ENCODE results near the gene MANSC4. TPM values are rescaled to one million over a fixed set of nuclear protein-coding genes. Genes with fewer than 3 reads are reported as not detected.

The MANSC4 gene
- total RNA-seq, result not detected in 2 replicates

DNA sequence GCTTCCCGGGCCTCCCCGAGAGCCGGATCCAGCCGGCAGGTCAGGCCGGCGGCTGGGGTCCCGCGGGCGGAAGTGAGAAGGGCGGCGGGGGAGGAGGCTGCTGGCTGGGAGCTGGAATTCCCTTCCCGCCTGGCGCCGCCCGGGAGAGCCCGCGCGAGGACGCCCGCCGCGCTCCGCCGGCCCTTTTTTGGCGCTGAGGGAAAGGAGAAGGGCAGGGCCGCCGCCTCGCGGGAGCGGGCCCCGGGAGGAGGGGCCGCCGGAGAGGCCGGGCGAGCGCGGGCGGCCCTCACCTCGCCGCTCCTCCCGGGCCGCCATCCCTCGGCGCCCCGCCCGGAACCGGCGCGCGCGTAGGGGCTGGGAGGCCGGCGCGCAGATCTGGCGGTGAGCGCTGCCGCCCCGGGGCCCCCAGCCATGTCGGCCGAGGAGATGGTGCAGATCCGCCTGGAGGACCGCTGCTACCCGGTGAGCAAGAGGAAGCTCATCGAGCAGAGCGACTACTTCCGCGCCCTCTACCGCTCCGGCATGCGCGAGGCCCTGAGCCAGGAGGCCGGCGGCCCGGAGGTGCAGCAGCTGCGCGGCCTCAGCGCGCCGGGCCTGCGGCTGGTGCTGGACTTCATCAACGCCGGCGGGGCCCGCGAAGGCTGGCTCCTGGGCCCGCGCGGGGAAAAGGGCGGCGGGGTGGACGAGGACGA, at the start of gene MANSC4, which contains the start of gene KLHL42:
MANSC4 (minus strand) TSS at position 317 of the 692 bp plus-strand sequence. CDS start 8,960 bp downstream, outside the sequence.
KLHL42 (plus strand) TSS at position 314 of the 692 bp plus-strand sequence; CDS start at position 412, 98 bp downstream.
- peak; percentile 62 for DNase-seq (ENCODE audit: low spot score)
- Mint-ChIP-seq H3K27ac (peak within 1 kb of the TSS; percentile 75), H3K36me3 (ENCODE audit: low read depth) (peaks cover 21% of the 10 kb centered on the region), H3K4me1 (ENCODE audit: low read depth) (peaks cover 30% of the 10 kb centered on the region), H3K27me3 (ENCODE audit: insufficient read depth) (peaks cover 19% of the 10 kb centered on the region), H3K4me3 (peak within 1 kb of the TSS; percentile 84), H3K9me3 (no peaks in the 10 kb centered on the region)
- intact Hi-C loops (cut with micrococcal nuclease), result loop anchor here (1.0 to 2.0 kb wide), 4 partner anchors 21 to 69 kb away; partner anchors contain the start of gene MRPS35

DNA sequence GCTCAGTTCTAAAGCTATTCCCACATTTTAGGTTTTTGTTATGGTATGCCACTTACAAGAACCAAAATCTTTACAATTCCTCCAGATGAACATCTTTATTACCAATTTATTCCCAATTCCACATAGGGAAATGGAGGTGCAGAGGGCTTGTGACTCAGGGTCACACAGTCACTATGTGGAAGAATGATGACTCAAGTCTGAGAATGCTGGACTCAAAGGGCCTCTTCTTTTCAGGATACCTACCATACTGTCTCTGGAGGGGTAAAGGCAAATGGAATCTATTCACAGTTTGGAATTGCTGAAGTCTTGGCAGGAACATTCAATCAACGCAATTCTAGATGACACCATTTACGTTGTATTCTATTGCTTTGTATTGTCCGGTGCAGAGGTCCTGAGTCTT, 48.2 kb upstream of the MANSC4 start:
- Mint-ChIP-seq H3K9me3 (no peaks in the 10 kb centered on the region), H3K27ac (no peak overlapping the region), H3K4me3 (no peak overlapping the region), H3K4me1 (ENCODE audit: low read depth) (peaks cover 29% of the 10 kb centered on the region), H3K27me3 (ENCODE audit: insufficient read depth) (peaks cover 40% of the 10 kb centered on the region), H3K36me3 (ENCODE audit: low read depth) (no peaks in the 10 kb centered on the region)
- DNase-seq (ENCODE audit: low spot score), result no peak
- intact Hi-C loops (cut with micrococcal nuclease), result loop anchor here (10.0 kb wide), 1 partner anchor 1553 kb away; no protein-coding TSS in a partner anchor

GRCh38 chr12:27826076-27826475, 46.0 kb upstream of the MANSC4 start:
- H3K4me1 Mint-ChIP-seq (ENCODE audit: low read depth), result peaks cover 50% of the 10 kb centered on the region
- no peaks in the 10 kb centered on the region for H3K9me3 Mint-ChIP-seq
- no peak for DNase-seq (ENCODE audit: low spot score)
- H3K36me3 Mint-ChIP-seq (ENCODE audit: low read depth), result no peaks in the 10 kb centered on the region
- H3K27ac Mint-ChIP-seq, result no peak overlapping the region
- intact Hi-C loops (cut with micrococcal nuclease), result loop anchor here (10.0 kb wide), 1 partner anchor 1551 kb away; no protein-coding TSS in a partner anchor
- peaks cover 34% of the 10 kb centered on the region for H3K27me3 Mint-ChIP-seq (ENCODE audit: insufficient read depth)
- H3K4me3 Mint-ChIP-seq, result no peak overlapping the region

GRCh38 chr12:27824126-27824842, 44.2 kb upstream of the MANSC4 start:
- peaks cover 53% of the 10 kb centered on the region for H3K4me1 Mint-ChIP-seq (ENCODE audit: low read depth)
- DNase-seq (ENCODE audit: low spot score), result no peak
- H3K36me3 Mint-ChIP-seq (ENCODE audit: low read depth), result no peaks in the 10 kb centered on the region
- peaks cover 27% of the 10 kb centered on the region for H3K27me3 Mint-ChIP-seq (ENCODE audit: insufficient read depth)
- peak overlapping the region; percentile 69 for H3K27ac Mint-ChIP-seq
- intact Hi-C loops (cut with micrococcal nuclease), result loop anchor here (5.0 to 10.0 kb wide), 4 partner anchors 292 to 1549 kb away; partner anchors contain the start of genes FGFR1OP2, INTS13 and MED21
- no peak overlapping the region for H3K4me3 Mint-ChIP-seq
- no peaks in the 10 kb centered on the region for H3K9me3 Mint-ChIP-seq

DNA sequence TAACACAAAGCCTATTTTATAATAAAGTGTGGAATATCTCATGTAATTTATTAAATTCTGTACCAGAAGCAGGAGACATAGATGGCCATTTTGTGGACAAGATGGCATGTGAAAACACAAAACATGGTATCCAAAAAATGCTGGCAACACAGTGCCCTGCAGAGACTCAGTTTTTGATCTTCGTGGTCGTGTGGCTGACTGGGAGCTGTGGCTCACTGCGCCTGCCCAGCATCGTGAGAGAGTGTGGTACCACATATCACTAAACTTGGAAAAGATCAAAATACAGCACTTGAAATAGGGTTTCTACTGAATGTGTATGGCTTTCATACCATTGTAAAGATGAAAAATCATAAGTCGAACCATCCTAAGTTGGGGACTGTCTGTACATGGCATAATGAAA, 43.0 kb upstream of the MANSC4 start:
- DNase-seq (ENCODE audit: low spot score), result no peak

DNA sequence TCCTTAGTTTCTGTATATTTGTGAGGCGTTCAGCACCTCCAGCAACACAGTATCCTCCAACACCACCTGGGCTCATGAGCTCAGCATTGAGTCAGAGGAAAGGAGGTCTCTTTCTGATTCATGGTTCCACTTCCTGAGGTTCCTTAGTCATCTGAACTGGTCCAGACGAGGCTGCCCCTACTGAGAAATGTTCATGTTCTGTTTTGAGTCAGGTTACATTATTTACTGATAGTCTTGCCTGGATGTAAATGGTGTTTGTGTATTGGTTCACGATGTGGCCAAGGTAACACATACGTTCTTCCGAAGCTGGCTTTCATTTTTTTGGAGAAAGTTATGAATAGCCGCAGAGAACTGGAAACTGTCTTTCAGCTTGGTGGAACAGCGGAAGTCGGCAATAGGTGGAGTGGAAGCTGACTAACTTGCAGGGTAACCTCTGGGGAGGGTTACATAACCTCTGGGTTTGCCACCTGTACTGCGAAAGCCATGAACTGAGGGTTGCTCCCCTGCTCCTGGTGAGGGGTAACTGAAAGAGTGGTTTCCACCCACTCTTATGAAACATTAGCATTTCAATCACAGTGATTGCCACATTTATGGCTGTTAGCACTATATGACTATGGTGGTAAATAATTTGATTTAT, 42.2 kb upstream of the MANSC4 start:
- intact Hi-C loops (cut with micrococcal nuclease), result loop anchor here (1.0 to 10.0 kb wide), 26 partner anchors 15 to 1547 kb away; partner anchors contain the start of genes FGFR1OP2, INTS13, KLHL42 and MANSC4
- H3K4me3 Mint-ChIP-seq, result peak overlapping the region; percentile 56
- DNase-seq (ENCODE audit: low spot score), result peak; percentile 59
- H3K27ac Mint-ChIP-seq, result peak overlapping the region; percentile 91
- peaks cover 67% of the 10 kb centered on the region for H3K4me1 Mint-ChIP-seq (ENCODE audit: low read depth)
- no peaks in the 10 kb centered on the region for H3K36me3 Mint-ChIP-seq (ENCODE audit: low read depth)
- peaks cover 22% of the 10 kb centered on the region for H3K27me3 Mint-ChIP-seq (ENCODE audit: insufficient read depth)
- H3K9me3 Mint-ChIP-seq, result no peaks in the 10 kb centered on the region

More for the DNA sequence above, 43.0 kb upstream of the MANSC4 start:
- no peaks in the 10 kb centered on the region for H3K9me3 Mint-ChIP-seq
- peaks cover 59% of the 10 kb centered on the region for H3K4me1 Mint-ChIP-seq (ENCODE audit: low read depth)
- peaks cover 26% of the 10 kb centered on the region for H3K27me3 Mint-ChIP-seq (ENCODE audit: insufficient read depth)
- no peaks in the 10 kb centered on the region for H3K36me3 Mint-ChIP-seq (ENCODE audit: low read depth)
- no peak overlapping the region for H3K4me3 Mint-ChIP-seq
- intact Hi-C loops (cut with micrococcal nuclease), result loop anchor here (2.0 to 10.0 kb wide), 9 partner anchors 40 to 1548 kb away; partner anchors contain the start of genes FGFR1OP2, INTS13, MED21 and STK38L
- H3K27ac Mint-ChIP-seq, result peak overlapping the region; percentile 53

- H3K27ac Mint-ChIP-seq, result peak overlapping the region; percentile 91
- no peaks in the 10 kb centered on the region for H3K36me3 Mint-ChIP-seq (ENCODE audit: low read depth)
- peaks cover 22% of the 10 kb centered on the region for H3K27me3 Mint-ChIP-seq (ENCODE audit: insufficient read depth)
- H3K9me3 Mint-ChIP-seq, result no peaks in the 10 kb centered on the region
- intact Hi-C loops (cut with micrococcal nuclease), result loop anchor here (1.0 to 10.0 kb wide), 5 partner anchors 88 to 1547 kb away; partner anchors contain the start of genes FGFR1OP2, INTS13 and MED21
- peak; percentile 33 for DNase-seq (ENCODE audit: low spot score)
- H3K4me3 Mint-ChIP-seq, result peak overlapping the region; percentile 32
- H3K4me1 Mint-ChIP-seq (ENCODE audit: low read depth), result peaks cover 71% of the 10 kb centered on the region
Observed at GRCh38 chr12:27821259-27821973, 41.4 kb upstream of the MANSC4 start.

DNA sequence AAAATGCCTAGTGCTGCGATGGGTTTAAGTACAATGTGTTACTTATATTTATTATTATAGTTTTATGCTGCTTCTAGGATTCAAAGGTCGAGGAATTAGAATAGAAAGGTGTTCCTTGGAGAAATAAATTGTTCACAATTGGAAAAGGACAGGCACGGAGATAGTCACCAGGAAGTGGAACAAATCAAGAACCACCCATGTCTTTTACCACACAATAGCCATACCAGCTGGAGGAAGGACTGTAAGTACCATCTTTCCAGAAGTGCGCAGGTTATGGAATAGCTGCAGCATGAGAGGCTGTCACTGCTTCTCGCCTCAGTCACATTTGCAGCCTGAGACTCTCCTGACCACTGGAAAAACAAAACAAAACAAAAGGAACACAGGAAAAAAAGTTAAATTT, 40.5 kb upstream of the MANSC4 start:
- intact Hi-C loops (cut with micrococcal nuclease), result loop anchor here (5.0 to 10.0 kb wide), 4 partner anchors 288 to 1546 kb away; partner anchors contain the start of genes FGFR1OP2, INTS13 and MED21
- Mint-ChIP-seq H3K4me1 (ENCODE audit: low read depth) (peaks cover 63% of the 10 kb centered on the region), H3K36me3 (ENCODE audit: low read depth) (no peaks in the 10 kb centered on the region), H3K27ac (no peak overlapping the region), H3K9me3 (no peaks in the 10 kb centered on the region), H3K27me3 (ENCODE audit: insufficient read depth) (peaks cover 18% of the 10 kb centered on the region), H3K4me3 (no peak overlapping the region)
- DNase-seq (ENCODE audit: low spot score), result no peak

- Mint-ChIP-seq H3K4me1 (ENCODE audit: low read depth) (peaks cover 60% of the 10 kb centered on the region), H3K4me3 (no peak overlapping the region), H3K27ac (no peak overlapping the region), H3K27me3 (ENCODE audit: insufficient read depth) (peaks cover 14% of the 10 kb centered on the region), H3K36me3 (ENCODE audit: low read depth) (no peaks in the 10 kb centered on the region), H3K9me3 (no peaks in the 10 kb centered on the region)
- DNase-seq (ENCODE audit: low spot score), result no peak
- intact Hi-C loops (cut with micrococcal nuclease), result no loop called here
Observed at GRCh38 chr12:27818401-27818918, 38.4 kb upstream of the MANSC4 start.

DNA sequence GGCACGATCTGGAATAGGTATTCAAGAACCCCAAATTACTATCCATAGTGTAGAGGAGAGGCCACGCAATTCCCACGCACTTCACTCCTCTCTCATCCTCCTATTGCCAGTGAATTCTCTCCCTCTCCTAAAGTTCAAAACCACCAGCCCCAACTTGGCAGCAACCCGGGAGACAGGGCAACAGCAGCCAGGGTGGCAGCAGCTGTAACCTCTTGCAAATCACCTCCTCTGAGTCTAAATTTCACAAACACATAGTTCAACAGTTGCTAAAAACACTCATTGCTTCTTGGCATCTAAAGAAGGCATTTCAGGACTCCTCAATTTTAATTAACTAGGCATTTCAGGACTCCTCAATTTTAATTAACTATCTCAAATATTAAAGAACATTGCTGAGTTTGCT, 37.7 kb upstream of the MANSC4 start:
- H3K4me3 Mint-ChIP-seq, result no peak overlapping the region
- no peak for DNase-seq (ENCODE audit: low spot score)
- peaks cover 14% of the 10 kb centered on the region for H3K27me3 Mint-ChIP-seq (ENCODE audit: insufficient read depth)
- peaks cover 53% of the 10 kb centered on the region for H3K4me1 Mint-ChIP-seq (ENCODE audit: low read depth)
- H3K36me3 Mint-ChIP-seq (ENCODE audit: low read depth), result no peaks in the 10 kb centered on the region
- intact Hi-C loops (cut with micrococcal nuclease), result no loop called here
- no peaks in the 10 kb centered on the region for H3K9me3 Mint-ChIP-seq
- no peak overlapping the region for H3K27ac Mint-ChIP-seq

- H3K4me3 Mint-ChIP-seq, result no peak overlapping the region
- no peak overlapping the region for H3K27ac Mint-ChIP-seq
- intact Hi-C loops (cut with micrococcal nuclease), result no loop called here
- H3K4me1 Mint-ChIP-seq (ENCODE audit: low read depth), result peaks cover 38% of the 10 kb centered on the region
- DNase-seq (ENCODE audit: low spot score), result no peak
- H3K36me3 Mint-ChIP-seq (ENCODE audit: low read depth), result no peaks in the 10 kb centered on the region
- peaks cover 19% of the 10 kb centered on the region for H3K27me3 Mint-ChIP-seq (ENCODE audit: insufficient read depth)
- no peaks in the 10 kb centered on the region for H3K9me3 Mint-ChIP-seq
Observed at GRCh38 chr12:27814851-27815591, 35.0 kb upstream of the MANSC4 start.

All from activated T-helper 1 cell treated with anti-CD3 and anti-CD28 coated beads, Interleukin-12 subunit alpha, Interleukin-12 subunit beta, Interleukin-2, Interleukin-4 antibody, amounts not matched to agents 30 ng/mL and 10 ng/mL and 1 ng/mL, durations not matched to agents 14 hours and 24 hours and 36 hours (primary cell).